ENCODE measurements around the gene EIF4EBP2. TPM values are rescaled to one million over a fixed set of nuclear protein-coding genes. Genes with fewer than 3 reads are reported as not detected.

EIF4EBP2 gene
- total RNA-seq, 1 donor from 2014 or later = 75.3 TPM

- DNase-seq (ENCODE audit: low read depth) = peak; percentile 49
These were observed 28.2 kb downstream of the EIF4EBP2 start for GRCh38 chr10:70432101-70432500.

- no peak for DNase-seq (ENCODE audit: low read depth)
These were observed 28.8 kb downstream of the EIF4EBP2 start for GRCh38 chr10:70432561-70433263.

- no peak for DNase-seq (ENCODE audit: low read depth)
These were observed 29.8 kb downstream of the EIF4EBP2 start for GRCh38 chr10:70433581-70434280.

- peak; percentile 63 for DNase-seq (ENCODE audit: low read depth)
These were observed 31.5 kb downstream of the EIF4EBP2 start for GRCh38 chr10:70435241-70436085.

- no peak for DNase-seq (ENCODE audit: low read depth)
These were observed 33.8 kb downstream of the EIF4EBP2 start for GRCh38 chr10:70437721-70438120.

GRCh38 chr10:70440296-70441160, 36.6 kb downstream of the EIF4EBP2 start:
- no peak for DNase-seq (ENCODE audit: low read depth)

GRCh38 chr10:70441161-70441894, 37.4 kb downstream of the EIF4EBP2 start, which contains the start of gene NODAL:
NODAL (minus strand) TSS chr10:70441681; CDS start chr10:70441667, 14 bp downstream.
- DNase-seq (ENCODE audit: low read depth) = no peak

GRCh38 chr10:70441895-70442309, 38.0 kb downstream of the EIF4EBP2 start:
- no peak for DNase-seq (ENCODE audit: low read depth)

GRCh38 chr10:70442332-70442988, 38.5 kb downstream of the EIF4EBP2 start:
- no peak for DNase-seq (ENCODE audit: low read depth)

GRCh38 chr10:70444744-70445143, 40.8 kb downstream of the EIF4EBP2 start:
- DNase-seq (ENCODE audit: low read depth) = peak; percentile 79

GRCh38 chr10:70445718-70446657, 42.0 kb downstream of the EIF4EBP2 start:
- DNase-seq (ENCODE audit: low read depth) = peak; percentile 96

GRCh38 chr10:70448236-70448635, 44.3 kb downstream of the EIF4EBP2 start:
- peak; percentile 63 for DNase-seq (ENCODE audit: low read depth)

GRCh38 chr10:70455213-70455630, 51.3 kb downstream of the EIF4EBP2 start:
- DNase-seq (ENCODE audit: low read depth) = no peak

- DNase-seq (ENCODE audit: low read depth) = no peak
These were observed 52.2 kb downstream of the EIF4EBP2 start for GRCh38 chr10:70456164-70456563.

GRCh38 chr10:70457759-70458305, 53.9 kb downstream of the EIF4EBP2 start:
- no peak for DNase-seq (ENCODE audit: low read depth)

- DNase-seq (ENCODE audit: low read depth) = peak; percentile 69
These were observed 54.5 kb downstream of the EIF4EBP2 start for GRCh38 chr10:70458329-70459060.

- DNase-seq (ENCODE audit: low read depth) = no peak
These were observed 55.3 kb downstream of the EIF4EBP2 start for GRCh38 chr10:70459061-70459773.

All from myocyte (in vitro differentiated cells).